Measurements from ENCODE around the gene STAT6.

The STAT6 gene

GRCh38 chr12:57091638-57092528, 19.3 kb downstream of the STAT6 start:
- no peaks in the 10 kb centered on the region for H3K27me3 ChIP-seq (ENCODE audit: control insufficient read depth, low read length)
- peaks cover 29% of the 10 kb centered on the region for H3K36me3 ChIP-seq (ENCODE audit: control insufficient read depth, low read length)
- H3F3A ChIP-seq (ENCODE audit: control insufficient read depth, insufficient read depth), result peaks cover 25% of the 10 kb centered on the region
- no peaks in the 10 kb centered on the region for H3K9me2 ChIP-seq (replicated peaks; ENCODE audit: control insufficient read depth, low read length)
- H3K79me2 ChIP-seq (ENCODE audit: control insufficient read depth, low read length), result peaks cover 9% of the 10 kb centered on the region
- no peak overlapping the region for H3K4me3 ChIP-seq (ENCODE audit: low read length)
- no peak overlapping the region for H3K27ac ChIP-seq (ENCODE audit: low read depth, low read length)
- TF ChIP-seq CTCF (IDR thresholded peaks at IDR 0.05; ENCODE audit: low read depth, low read length, poor library complexity, severe bottlenecking) (no peak), EZH2phosphoT487 (IDR thresholded peaks at IDR 0.05; ENCODE audit: borderline replicate concordance, low read length) (no peak)
- no peaks in the 10 kb centered on the region for H4K20me1 ChIP-seq (ENCODE audit: control insufficient read depth, insufficient read depth, low read depth, low read length)
- no peaks in the 10 kb centered on the region for H3K9me3 ChIP-seq (ENCODE audit: control insufficient read depth, insufficient read depth, low read length)
- H3K4me2 ChIP-seq (ENCODE audit: low read length), result no peak overlapping the region
- peaks cover 38% of the 10 kb centered on the region for H3K4me1 ChIP-seq (ENCODE audit: control insufficient read depth, low read length)

- TF ChIP-seq CTCF (IDR thresholded peaks at IDR 0.05; ENCODE audit: low read depth, low read length, poor library complexity, severe bottlenecking) (no peak), EZH2phosphoT487 (IDR thresholded peaks at IDR 0.05; ENCODE audit: borderline replicate concordance, low read length) (no peak)
- Histone ChIP-seq H3K27ac (ENCODE audit: low read depth, low read length) (no peak overlapping the region), H3K79me2 (ENCODE audit: control insufficient read depth, low read length) (peaks cover 9% of the 10 kb centered on the region), H3K36me3 (ENCODE audit: control insufficient read depth, low read length) (peaks cover 21% of the 10 kb centered on the region), H3K4me1 (ENCODE audit: control insufficient read depth, low read length) (peaks cover 46% of the 10 kb centered on the region), H3K9me3 (ENCODE audit: control insufficient read depth, insufficient read depth, low read length) (no peaks in the 10 kb centered on the region), H3K27me3 (ENCODE audit: control insufficient read depth, low read length) (no peaks in the 10 kb centered on the region), H3K4me2 (ENCODE audit: low read length) (no peak overlapping the region), H3K4me3 (ENCODE audit: low read length) (no peak overlapping the region), H3K9me2 (replicated peaks; ENCODE audit: control insufficient read depth, low read length) (no peaks in the 10 kb centered on the region), H3F3A (ENCODE audit: control insufficient read depth, insufficient read depth) (peaks cover 26% of the 10 kb centered on the region), H4K20me1 (ENCODE audit: control insufficient read depth, insufficient read depth, low read depth, low read length) (no peaks in the 10 kb centered on the region)
Measured at GRCh38 chr12:57090924-57091637, 20.1 kb downstream of the STAT6 start.

GRCh38 chr12:57090490-57090889, 20.7 kb downstream of the STAT6 start:
- Histone ChIP-seq H3K9me2 (replicated peaks; ENCODE audit: control insufficient read depth, low read length) (no peaks in the 10 kb centered on the region), H3K9me3 (ENCODE audit: control insufficient read depth, insufficient read depth, low read length) (no peaks in the 10 kb centered on the region), H3K4me1 (ENCODE audit: control insufficient read depth, low read length) (peaks cover 52% of the 10 kb centered on the region), H3K36me3 (ENCODE audit: control insufficient read depth, low read length) (peaks cover 15% of the 10 kb centered on the region), H3F3A (ENCODE audit: control insufficient read depth, insufficient read depth) (peaks cover 20% of the 10 kb centered on the region), H4K20me1 (ENCODE audit: control insufficient read depth, insufficient read depth, low read depth, low read length) (no peaks in the 10 kb centered on the region), H3K27ac (ENCODE audit: low read depth, low read length) (no peak overlapping the region), H3K4me2 (ENCODE audit: low read length) (no peak overlapping the region), H3K79me2 (ENCODE audit: control insufficient read depth, low read length) (peaks cover 9% of the 10 kb centered on the region), H3K4me3 (ENCODE audit: low read length) (no peak overlapping the region), H3K27me3 (ENCODE audit: control insufficient read depth, low read length) (no peaks in the 10 kb centered on the region)
- TF ChIP-seq EZH2phosphoT487 (IDR thresholded peaks at IDR 0.05; ENCODE audit: borderline replicate concordance, low read length), result no peak

All from DOHH2 (cell line).